ENCODE data around the gene CACNB2.

GRCh38 chr10:18397906-18398305 lies 257.7 kb downstream of the CACNB2 start:
- TF ChIP-seq CTCF (IDR thresholded peaks at IDR 0.05) (no peak), POLR2A (IDR thresholded peaks at IDR 0.05) (no peak)
